Endothelial cell of coronary artery (primary cell): ENCODE data around the gene MRPL45. TPM values are rescaled to one million over a fixed set of nuclear protein-coding genes. Genes with fewer than 3 reads are reported as not detected.

Experiments used
- total RNA-seq: library from RNA; depleted of rRNA; stranded (reverse); fragments of >200 nt; gene quantifications from 2 replicates; pipeline ENCODE4 v1.2.3, GENCODE V29; 2014

The MRPL45 gene
- 32.6 and 34.2 TPM in 2 replicates for total RNA-seq

DNA sequence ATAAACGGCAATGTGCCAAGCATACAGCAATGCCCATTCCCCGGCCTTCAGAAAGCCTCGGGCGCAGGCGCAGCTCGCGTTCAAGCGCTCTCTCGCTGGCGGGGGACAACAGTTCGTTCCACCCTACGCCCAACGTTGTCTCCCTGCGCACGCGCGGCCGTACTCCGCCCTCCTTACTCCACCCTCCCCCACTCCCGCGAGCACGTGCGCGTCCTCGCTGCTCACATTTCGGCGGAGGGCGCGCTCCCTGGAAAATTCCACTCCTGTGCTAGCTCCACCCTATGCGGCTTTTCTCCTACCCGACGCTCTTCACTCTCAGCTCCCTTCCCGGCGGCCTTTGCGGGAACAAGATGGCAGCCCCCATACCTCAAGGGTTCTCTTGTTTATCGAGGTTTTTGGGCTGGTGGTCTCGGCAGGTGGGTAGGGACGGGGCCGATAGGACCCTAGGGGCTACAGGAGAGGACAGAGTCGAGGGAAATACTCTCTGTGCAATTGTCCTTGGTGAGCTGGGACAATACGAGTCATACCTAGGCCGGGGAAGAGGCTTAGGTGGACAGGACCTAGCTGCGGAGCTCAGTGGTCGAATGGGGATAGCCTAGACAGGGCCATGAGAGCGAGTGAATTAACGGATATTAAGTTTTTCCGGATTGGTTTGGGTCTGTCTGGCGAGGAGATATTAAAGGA, at the start of gene MRPL45:
MRPL45 (plus strand) TSS at position 335 of the 684 bp plus-strand sequence; CDS start at position 351, 16 bp downstream.

GRCh38 chr17:38343608-38344419, 46.8 kb downstream of the MRPL45 start, which contains the start of gene GPR179:
Gene GPR179, minus strand, starts transcription at chr17:38343956. Its CDS starts 167 bp downstream, at chr17:38343789.

DNA sequence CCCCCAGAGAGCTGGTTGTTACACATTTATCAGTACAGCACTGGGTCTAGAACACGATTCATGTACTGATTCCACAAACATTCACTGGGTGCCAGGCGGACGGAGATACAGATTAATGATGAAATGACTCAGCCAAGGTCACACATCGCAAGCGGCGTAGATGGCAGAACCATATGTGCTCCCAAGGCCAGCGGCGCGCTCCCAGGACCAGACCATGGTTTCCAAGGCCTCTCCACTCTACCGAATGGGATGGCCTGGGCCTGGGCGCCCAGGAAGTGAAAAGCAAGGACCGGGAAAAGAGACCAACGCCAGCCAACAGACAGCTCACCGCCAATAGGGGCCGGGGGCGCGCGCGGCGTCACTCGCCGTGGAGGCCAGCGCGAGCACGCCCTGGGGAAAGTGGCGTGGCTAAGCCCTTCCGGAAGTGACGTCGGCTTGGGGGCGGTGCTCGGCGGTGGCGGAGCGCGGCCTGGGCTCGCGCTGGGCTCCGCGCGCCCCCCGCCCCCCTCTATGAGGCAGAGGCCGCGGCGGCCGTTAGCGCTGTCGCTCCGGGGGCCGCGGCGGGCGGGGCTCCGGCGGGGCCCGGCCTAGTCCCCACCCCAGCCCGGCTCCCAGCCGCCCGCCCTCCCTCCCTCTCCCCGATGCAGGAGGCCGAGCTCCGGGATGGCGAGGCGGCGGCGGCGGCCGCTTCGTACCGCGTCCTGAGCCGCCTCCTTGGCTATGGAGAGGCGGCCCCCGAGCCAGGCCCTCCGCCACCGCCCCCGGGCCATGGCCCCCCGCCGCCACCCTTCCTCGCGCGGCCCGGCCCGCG, 54.6 kb downstream of the MRPL45 start, which contains the start of gene SOCS7:
SOCS7 (plus strand) TSS at position 433 of the 811 bp plus-strand sequence; CDS start at position 642, 209 bp downstream.

Other genes starting within 250 kb of the MRPL45 start
- 0.38 TPM in 1 of 2 replicates, not detected in the other for gene TBC1D3C, start 228.5 kb upstream of the MRPL45 start, total RNA-seq
- not detected in 2 replicates for gene TBC1D3E, start 169.2 kb upstream of the MRPL45 start, total RNA-seq
- gene TBC1D3, start 104.6 kb upstream of the MRPL45 start, total RNA-seq, result not detected in 2 replicates
- not detected in 2 replicates for gene GPR179, start 46.8 kb downstream of the MRPL45 start, total RNA-seq
- gene SOCS7, start 54.7 kb downstream of the MRPL45 start, total RNA-seq, result 5.8 and 7.4 TPM in 2 replicates
- gene ARHGAP23, start 131.3 kb downstream of the MRPL45 start, total RNA-seq, result 33.7 and 56.2 TPM in 2 replicates